Natural killer cell (primary cell): Measurements from ENCODE around the gene KCNAB3. TPM values are rescaled to one million over a fixed set of nuclear protein-coding genes. Genes with fewer than 3 reads are reported as not detected.

Experiments
- ATAC-seq, 3 donors: fragments of 150-1000 bp in 2 of 3; fragments of 200-7000 bp in 1 of 3; cut with Tn5 transposase; 1 replicate in 1 of 3; 2 replicates in 2 of 3; pipeline ENCODE4 v1.10.0; 2021; ENCODE audit warnings: mild to moderate bottlenecking in 2 of 3, moderate library complexity in 2 of 3
- DNase-seq, 2 donors: peaks; one replicate each; pipeline versions ENCODE4 v3.0.0 to v3.0.0-alpha.2; 2013 to 2021; ENCODE audit warnings: mixed read lengths in 1 of 2
- H3K27ac ChIP-seq: one replicate; pipeline ENCODE4 v1.5.1; 2013; ENCODE audit warnings: mild to moderate bottlenecking, low read length
- H3K27me3 ChIP-seq: one replicate; pipeline ENCODE4 v1.6.1; 2013; ENCODE audit warnings: low read length; ENCODE audit not compliant: control insufficient read depth, insufficient read depth
- H3K36me3 ChIP-seq: one replicate; pipeline ENCODE4 v1.6.1; 2013; ENCODE audit warnings: low read length; ENCODE audit not compliant: control insufficient read depth, insufficient read depth
- H3K4me1 ChIP-seq: one replicate; pipeline ENCODE4 v1.6.1; 2013; ENCODE audit warnings: low read length; ENCODE audit not compliant: control insufficient read depth, insufficient read depth
- H3K4me3 ChIP-seq: one replicate; pipeline ENCODE4 v1.5.1; 2013; ENCODE audit warnings: low read length
- H3K9me3 ChIP-seq: one replicate; pipeline ENCODE4 v1.6.1; 2013; ENCODE audit warnings: low read length; ENCODE audit not compliant: control insufficient read depth, insufficient read depth
- H3K27ac Mint-ChIP-seq, 2 donors: one replicate each; pipeline ENCODE4 v1.8.0; 2022; ENCODE audit warnings: mild to moderate bottlenecking in 2 of 2, mixed read lengths in 2 of 2, moderate library complexity in 1 of 2
- H3K27me3 Mint-ChIP-seq, 2 donors: one replicate each; pipeline ENCODE4 v1.8.0; 2022; ENCODE audit warnings: low read depth in 2 of 2, mixed read lengths in 2 of 2
- H3K36me3 Mint-ChIP-seq: one replicate; pipeline ENCODE4 v1.8.0; 2022; ENCODE audit warnings: mixed read lengths
- H3K4me1 Mint-ChIP-seq, 2 donors: one replicate each; pipeline ENCODE4 v1.8.0; 2022; ENCODE audit warnings: mixed read lengths in 2 of 2
- H3K4me3 Mint-ChIP-seq: one replicate; pipeline ENCODE4 v1.8.0; 2022; ENCODE audit warnings: mild to moderate bottlenecking, moderate library complexity, mixed read lengths
- H3K9me3 Mint-ChIP-seq, 2 donors: one replicate each; pipeline ENCODE4 v1.8.0; 2022; ENCODE audit warnings: mixed read lengths in 2 of 2
- WGBS: methylation state at CpG from one replicate; pipeline ENCODE4 v1.1.7; 2013; ENCODE audit warnings: missing lambda C conversion rate; ENCODE audit not compliant: insufficient coverage; 5-methylcytosine and 5-hydroxymethylcytosine counted together
- intact Hi-C: fragments of 100-400 bp; cut with micrococcal nuclease; formaldehyde crosslinking; loops from one replicate; pipeline ENCODE4 v1.14.2; 2022
- total RNA-seq, 4 donors: library from RNA; stranded (reverse); fragments of 120-200 nt in 1 of 4; gene quantifications; one replicate each; pipeline versions ENCODE4 v1.2.3 to v1.2.4, GENCODE V29; 2013 to 2022
- TF ChIP-seq, protein P1 (sequence below): fragments of 200-600 bp; IDR thresholded peaks from one replicate; pipeline ENCODE4 v1.8.0; 2022; ENCODE audit warnings: antibody characterized with exemption

KCNAB3 gene
- total RNA-seq, 3 donors from 2014 or later (not counting 1 experiment from before 2014, with no cell fraction given): 7.9 to 11.7 (median 9.3) TPM

DNA sequence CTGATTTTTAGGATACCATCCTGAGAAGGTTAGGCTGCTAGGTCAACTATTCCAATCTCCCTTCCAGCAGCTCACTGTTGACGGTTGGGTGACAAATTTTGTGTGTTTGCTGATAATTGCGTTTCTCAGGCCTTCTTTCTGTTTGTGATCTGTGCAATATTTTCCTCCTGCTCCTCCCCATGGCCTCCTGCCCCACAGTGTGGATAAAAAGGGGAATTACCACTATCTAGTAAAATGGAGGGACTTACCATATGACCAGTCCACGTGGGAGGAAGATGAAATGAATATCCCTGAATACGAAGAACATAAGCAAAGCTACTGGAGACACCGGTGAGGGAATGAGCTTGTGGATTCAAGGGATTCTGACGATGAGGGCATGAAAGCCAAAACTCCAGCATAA, 31.9 kb downstream of the KCNAB3 start:
- Mint-ChIP-seq H3K4me1 (peaks cover 0 to 25% of the 10 kb centered on the region in 2 donors), H3K4me3 (no peak overlapping the region), H3K36me3 (peaks cover 51% of the 10 kb centered on the region), H3K27me3 (no peaks in the 10 kb centered on the region), H3K27ac (peak overlapping the region; percentile 4 to 27), H3K9me3 (no peaks in the 10 kb centered on the region)
- TF ChIP-seq, protein P1, sequence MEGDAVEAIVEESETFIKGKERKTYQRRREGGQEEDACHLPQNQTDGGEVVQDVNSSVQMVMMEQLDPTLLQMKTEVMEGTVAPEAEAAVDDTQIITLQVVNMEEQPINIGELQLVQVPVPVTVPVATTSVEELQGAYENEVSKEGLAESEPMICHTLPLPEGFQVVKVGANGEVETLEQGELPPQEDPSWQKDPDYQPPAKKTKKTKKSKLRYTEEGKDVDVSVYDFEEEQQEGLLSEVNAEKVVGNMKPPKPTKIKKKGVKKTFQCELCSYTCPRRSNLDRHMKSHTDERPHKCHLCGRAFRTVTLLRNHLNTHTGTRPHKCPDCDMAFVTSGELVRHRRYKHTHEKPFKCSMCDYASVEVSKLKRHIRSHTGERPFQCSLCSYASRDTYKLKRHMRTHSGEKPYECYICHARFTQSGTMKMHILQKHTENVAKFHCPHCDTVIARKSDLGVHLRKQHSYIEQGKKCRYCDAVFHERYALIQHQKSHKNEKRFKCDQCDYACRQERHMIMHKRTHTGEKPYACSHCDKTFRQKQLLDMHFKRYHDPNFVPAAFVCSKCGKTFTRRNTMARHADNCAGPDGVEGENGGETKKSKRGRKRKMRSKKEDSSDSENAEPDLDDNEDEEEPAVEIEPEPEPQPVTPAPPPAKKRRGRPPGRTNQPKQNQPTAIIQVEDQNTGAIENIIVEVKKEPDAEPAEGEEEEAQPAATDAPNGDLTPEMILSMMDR: no peak
- Histone ChIP-seq H3K4me3 (no peak overlapping the region), H3K9me3 (no peaks in the 10 kb centered on the region), H3K27ac (no peak overlapping the region), H3K27me3 (no peaks in the 10 kb centered on the region), H3K4me1 (no peaks in the 10 kb centered on the region), H3K36me3 (peaks cover 82% of the 10 kb centered on the region)
- intact Hi-C loops: no loop called here
- WGBS: 85% methylated on average over 4 of the region's 6 CpGs
- DNase-seq (peak in 1 of 2 donors; percentile 60), ATAC-seq (peak; percentile 49 to 86 (median 68))

DNA sequence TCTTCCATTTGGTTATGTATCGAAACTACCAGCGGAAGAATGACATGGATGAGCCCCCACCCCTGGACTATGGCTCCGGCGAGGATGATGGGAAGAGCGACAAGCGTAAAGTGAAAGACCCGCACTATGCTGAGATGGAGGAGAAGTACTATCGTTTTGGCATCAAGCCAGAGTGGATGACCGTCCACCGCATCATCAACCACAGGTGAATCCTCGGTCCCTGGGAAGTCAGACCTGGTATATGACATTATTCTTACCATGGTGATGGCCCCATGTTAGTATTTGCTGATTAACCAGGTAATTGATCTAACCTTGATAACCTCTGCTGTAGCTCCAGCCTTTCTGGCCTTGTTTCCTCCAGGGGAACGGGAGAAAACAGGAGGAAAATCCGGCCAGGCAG, 32.6 kb downstream of the KCNAB3 start:
- Histone ChIP-seq H3K9me3 (no peaks in the 10 kb centered on the region), H3K27ac (no peak overlapping the region), H3K4me3 (no peak overlapping the region), H3K4me1 (no peaks in the 10 kb centered on the region), H3K27me3 (no peaks in the 10 kb centered on the region), H3K36me3 (peaks cover 78% of the 10 kb centered on the region)
- WGBS: 98% methylated on average over 13 of the region's 13 CpGs
- DNase-seq (no peak), ATAC-seq (no peak)
- no peak overlapping the region for H3K4me3 Mint-ChIP-seq
- H3K4me1 Mint-ChIP-seq: peaks cover 0 to 25% of the 10 kb centered on the region in 2 donors
- peak overlapping the region in 1 of 2 donors; percentile 42 for H3K27ac Mint-ChIP-seq
- H3K27me3 Mint-ChIP-seq: no peaks in the 10 kb centered on the region
- intact Hi-C loops: no loop called here
- no peaks in the 10 kb centered on the region for H3K9me3 Mint-ChIP-seq
- TF ChIP-seq, protein P1: no peak
- H3K36me3 Mint-ChIP-seq: peaks cover 51% of the 10 kb centered on the region

DNA sequence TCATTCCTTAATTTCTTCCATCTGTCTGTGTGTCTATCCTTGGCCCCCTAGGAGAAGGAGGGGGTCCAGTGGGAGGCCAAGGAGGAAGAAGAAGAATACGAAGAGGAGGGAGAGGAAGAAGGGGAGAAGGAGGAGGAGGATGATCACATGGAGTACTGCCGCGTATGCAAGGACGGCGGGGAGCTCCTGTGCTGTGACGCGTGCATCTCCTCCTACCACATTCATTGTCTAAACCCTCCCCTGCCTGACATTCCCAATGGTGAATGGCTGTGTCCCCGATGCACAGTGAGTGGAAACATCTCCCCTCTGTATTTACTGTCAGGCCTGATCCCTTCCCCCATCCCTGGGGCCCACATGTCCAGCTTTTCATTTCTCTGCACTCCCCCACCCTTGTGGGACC, 34.8 kb downstream of the KCNAB3 start:
- Histone ChIP-seq H3K36me3 (peaks cover 79% of the 10 kb centered on the region), H3K27ac (no peak overlapping the region), H3K4me3 (no peak overlapping the region), H3K27me3 (no peaks in the 10 kb centered on the region), H3K4me1 (no peaks in the 10 kb centered on the region), H3K9me3 (no peaks in the 10 kb centered on the region)
- Mint-ChIP-seq H3K9me3 (no peaks in the 10 kb centered on the region), H3K4me3 (no peak overlapping the region), H3K4me1 (peaks cover 0 to 24% of the 10 kb centered on the region in 2 donors), H3K36me3 (peaks cover 43% of the 10 kb centered on the region), H3K27me3 (no peaks in the 10 kb centered on the region), H3K27ac (no peak overlapping the region)
- no peak for ATAC-seq
- TF ChIP-seq, protein P1: no peak
- whole genome bisulfite sequencing: 97% methylated on average over 8 of the region's 8 CpGs
- intact Hi-C loops: no loop called here
- no peak for DNase-seq

DNA sequence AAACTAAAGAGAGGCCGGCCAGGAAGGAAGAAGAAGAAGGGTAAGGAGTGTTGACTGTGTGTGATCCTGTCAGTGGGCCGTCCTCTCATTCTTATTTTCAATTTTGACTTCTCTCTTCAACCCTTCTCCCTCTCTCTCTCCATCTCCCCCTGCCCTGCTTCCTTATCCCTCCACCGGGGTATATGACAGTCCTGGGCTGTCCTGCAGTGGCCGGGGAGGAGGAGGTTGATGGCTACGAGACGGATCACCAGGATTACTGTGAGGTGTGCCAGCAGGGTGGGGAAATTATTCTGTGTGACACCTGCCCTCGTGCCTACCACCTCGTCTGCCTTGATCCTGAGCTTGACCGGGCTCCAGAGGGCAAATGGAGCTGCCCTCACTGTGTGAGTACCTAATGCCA, 35.4 kb downstream of the KCNAB3 start:
- intact Hi-C loops: no loop called here
- H3K27ac Mint-ChIP-seq: no peak overlapping the region

More for the DNA sequence above, 35.4 kb downstream of the KCNAB3 start:
- Histone ChIP-seq H3K4me3 (no peak overlapping the region), H3K36me3 (peaks cover 76% of the 10 kb centered on the region), H3K27ac (no peak overlapping the region), H3K4me1 (peaks cover 3% of the 10 kb centered on the region), H3K27me3 (no peaks in the 10 kb centered on the region), H3K9me3 (no peaks in the 10 kb centered on the region)
- ATAC-seq: no peak
- Mint-ChIP-seq H3K27me3 (no peaks in the 10 kb centered on the region), H3K4me1 (peaks cover 0 to 19% of the 10 kb centered on the region in 2 donors), H3K36me3 (peaks cover 38% of the 10 kb centered on the region), H3K4me3 (no peak overlapping the region), H3K9me3 (no peaks in the 10 kb centered on the region)
- WGBS: 93% methylated on average over 8 of the region's 9 CpGs
- no peak for DNase-seq
- TF ChIP-seq, protein P1: no peak
